K562 (cell line): ENCODE results near the gene HACD1. TPM values are rescaled to one million over a fixed set of nuclear protein-coding genes. Genes with fewer than 3 reads are reported as not detected.
A peak's percentile ranks its signal among the peaks of the same experiment; 100 is the strongest.

Experiments
- CBFA2T2 ChIP-seq: fragments of 450-650 bp; conservative IDR thresholded peaks from 2 replicates; pipeline ENCODE4 v1.6.1; 2017; ENCODE audit warnings: mild to moderate bottlenecking
- CEBPG ChIP-seq, 3 experiments: fragments of 200-800 bp in 1 of 3; sonication (Bioruptor generic) in 1 of 3; sonication (generic) in 1 of 3; formaldehyde crosslinking in 1 of 3; IDR thresholded peaks in 2 of 3; conservative IDR thresholded peaks in 1 of 3; 2 replicates each; pipeline versions ENCODE4 v1.6.1 to v1.8.0; 2016 to 2022; ENCODE audit warnings: missing compliant biosample characterization in 2 of 3, missing genetic modification characterization in 2 of 3, mild to moderate bottlenecking in 1 of 3, missing genetic modification reagents in 1 of 3
- EP300 ChIP-seq: IDR thresholded peaks from 2 replicates; pipeline ENCODE4 v1.6.1; 2012; ENCODE audit warnings: low read length, improper control_type of control experiment
- FOSL1 ChIP-seq: fragments of 200-800 bp; sonication (Bioruptor generic); conservative IDR thresholded peaks from 2 replicates; pipeline ENCODE4 v1.6.1; 2016; ENCODE audit warnings: missing genetic modification characterization, missing compliant biosample characterization
- HDAC3 ChIP-seq: fragments of 450-650 bp; IDR thresholded peaks from 2 replicates; pipeline ENCODE4 v1.6.1; 2018; ENCODE audit warnings: borderline replicate concordance, mild to moderate bottlenecking, moderate library complexity; ENCODE audit not compliant: partially characterized antibody
- JUNB ChIP-seq: fragments of 450-650 bp; formaldehyde crosslinking; conservative IDR thresholded peaks from 2 replicates; pipeline ENCODE4 v1.4.0; 2020; ENCODE audit warnings: mild to moderate bottlenecking
- LCOR ChIP-seq: sonication (generic); formaldehyde crosslinking; IDR thresholded peaks from 2 replicates; pipeline ENCODE4 v1.8.0; 2022; ENCODE audit warnings: mild to moderate bottlenecking, missing genetic modification reagents
- MAZ ChIP-seq, 2 experiments: fragments of 450-650 bp in 1 of 2; sonication (generic) in 1 of 2; formaldehyde crosslinking; IDR thresholded peaks in 1 of 2; conservative IDR thresholded peaks in 1 of 2; 2 replicates each; pipeline versions ENCODE4 v1.4.0 to v1.5.0; 2020; ENCODE audit warnings: mild to moderate bottlenecking in 1 of 2, missing genetic modification reagents in 1 of 2
- NCOA6 ChIP-seq: fragments of 450-650 bp; IDR thresholded peaks from 2 replicates; pipeline ENCODE4 v1.6.1; 2017; ENCODE audit warnings: mild to moderate bottlenecking
- NRF1 ChIP-seq, 2 experiments: fragments of 450-650 bp; IDR thresholded peaks in 1 of 2; conservative IDR thresholded peaks in 1 of 2; 2 replicates each; pipeline ENCODE4 v1.6.1; 2014; ENCODE audit warnings: mild to moderate bottlenecking in 2 of 2
- PCBP2 ChIP-seq: fragments of 200-400 bp; formaldehyde crosslinking; IDR thresholded peaks from 2 replicates; pipeline ENCODE4 v1.6.1; 2018; ENCODE audit warnings: low read length, low read depth, mild to moderate bottlenecking, moderate library complexity; ENCODE audit not compliant: poor library complexity, severe bottlenecking
- RAD51 ChIP-seq: fragments of 450-650 bp; IDR thresholded peaks from 2 replicates; pipeline ENCODE4 v1.7.1; 2016; ENCODE audit warnings: low read depth, mild to moderate bottlenecking, borderline replicate concordance
- SIRT6 ChIP-seq: IDR thresholded peaks from one replicate; pipeline ENCODE4 v1.6.1; 2012; ENCODE audit warnings: low read depth, mild to moderate bottlenecking, control low read depth, inconsistent platforms, low read length, moderate library complexity
- SMARCA4 ChIP-seq: fragments of 450-650 bp; IDR thresholded peaks from 2 replicates; pipeline ENCODE4 v1.6.1; 2016
- SMARCA5 ChIP-seq: fragments of 450-650 bp; IDR thresholded peaks from 2 replicates; pipeline ENCODE4 v1.6.1; 2016
- SMARCC2 ChIP-seq: fragments of 450-650 bp; IDR thresholded peaks from 2 replicates; pipeline ENCODE4 v1.6.1; 2017; ENCODE audit warnings: antibody characterized with exemption, moderate library complexity, mild to moderate bottlenecking, low read depth
- ZEB2 ChIP-seq: fragments of 450-650 bp; IDR thresholded peaks from 2 replicates; pipeline ENCODE4 v1.6.1; 2016
- ZFP36 ChIP-seq: fragments of 150-350 bp; IDR thresholded peaks from 2 replicates; pipeline ENCODE4 v1.6.1; 2018; ENCODE audit warnings: low read length, low read depth; ENCODE audit not compliant: partially characterized antibody
- ZNF12 ChIP-seq: sonication (generic); formaldehyde crosslinking; IDR thresholded peaks from 2 replicates; pipeline ENCODE4 v1.4.0; 2020; ENCODE audit warnings: mild to moderate bottlenecking, missing genetic modification reagents
- polyA plus RNA-seq, 8 experiments: library from polyadenylated mRNA; depleted of rRNA in 4 of 8; stranded (reverse) in 5 of 8; unstranded in 3 of 8; fragments of >200 nt; fragmentation: Nextera tagmentation in 2 of 8; fragmentation: Illumina TruSeq in 1 of 8; extraction: Ambion mirVana in 2 of 8; extraction: Trizol in 1 of 8; gene quantifications; 2 replicates each; pipeline versions ENCODE4 v1.2.1 to v1.2.3, GENCODE V29; 2011 to 2014; ENCODE audit warnings: inconsistent platforms in 1 of 8, missing spikeins in 1 of 8
- total RNA-seq, 7 experiments: library from RNA; depleted of rRNA in 6 of 7; stranded (reverse); fragments of >200 nt in 6 of 7; fragmentation: Illumina TruSeq in 2 of 7; extraction: Trizol in 2 of 7; gene quantifications; 2 replicates each; pipeline versions ENCODE4 v1.2.1 to v1.2.3, GENCODE V29; 2011 to 2021; ENCODE audit warnings: low replicate concordance in 1 of 7
- TF ChIP-seq, protein P1 (sequence below), 2 experiments: fragments of 450-650 bp; IDR thresholded peaks; 2 replicates each; pipeline ENCODE4 v1.6.1; 2016
- TF ChIP-seq, protein P2 (sequence below): fragments of 200-800 bp; sonication (Bioruptor generic); IDR thresholded peaks from 2 replicates; pipeline ENCODE4 v1.6.1; 2017; ENCODE audit warnings: missing genetic modification characterization, missing compliant biosample characterization
- TF ChIP-seq, protein P3 (sequence below): fragments of 450-650 bp; IDR thresholded peaks from 2 replicates; pipeline ENCODE4 v1.6.1; 2016; ENCODE audit warnings: antibody characterized with exemption
- TF ChIP-seq, protein P4 (sequence below): fragments of 450-650 bp; IDR thresholded peaks from 2 replicates; pipeline ENCODE4 v1.6.1; 2017; ENCODE audit warnings: antibody characterized with exemption

The HACD1 gene
- total and polyA plus RNA-seq, 9 of the 15 experiments (the other 6 are each of a cell fraction or from before 2014, with no cell fraction given) = 0.99 to 4.5 (median 2.4) TPM

DNA sequence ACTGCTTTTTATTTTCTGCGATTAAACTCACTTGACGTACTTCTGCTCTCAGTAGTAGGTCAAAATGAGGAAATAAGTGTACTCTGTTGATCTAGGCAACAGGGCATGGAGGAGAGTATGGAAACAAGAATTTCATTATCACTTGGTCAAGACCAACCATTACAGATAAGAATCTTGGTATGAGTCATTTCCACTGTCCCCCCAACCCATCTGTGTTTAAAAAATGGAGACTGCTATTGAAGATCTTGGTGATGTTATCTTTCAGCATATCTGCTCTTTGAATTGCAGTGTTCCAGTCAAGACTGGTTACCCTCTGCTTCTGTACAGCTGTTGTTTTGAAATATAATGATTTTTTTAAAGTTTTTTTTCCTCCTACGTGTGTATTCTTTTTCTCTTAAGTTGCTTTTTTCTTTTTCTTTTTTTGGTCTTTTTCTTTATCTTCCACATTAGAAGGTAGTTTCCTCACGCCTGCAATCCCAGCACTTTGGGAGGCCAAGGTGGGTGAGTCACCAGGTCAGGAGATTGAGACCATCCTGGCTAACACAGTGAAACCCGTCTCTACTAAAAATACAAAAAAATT, 38.5 kb upstream of the HACD1 start (continued):
- peak; percentile 95 for TF ChIP-seq SMARCA4
- TF ChIP-seq SMARCA5 = peak; percentile 17; the same call in 1 of the 2 replicates
- no peak for TF ChIP-seq CEBPG (CRISPR knock-in tag; IDR thresholded peaks at IDR 0.05)
- TF ChIP-seq CEBPG (tag; conservative IDR thresholded peaks at IDR 0.05 in 1 of 2, IDR thresholded peaks at IDR 0.05 in 1 of 2) = peak in 1 of 2 experiments; percentile 21; a peak in 1 of 4 replicates
- peak; percentile 64 for TF ChIP-seq ZFP36
- TF ChIP-seq NCOA6 = no peak
- peak; percentile 65 for TF ChIP-seq EP300
- TF ChIP-seq SIRT6 = no peak
- TF ChIP-seq, protein P1, sequence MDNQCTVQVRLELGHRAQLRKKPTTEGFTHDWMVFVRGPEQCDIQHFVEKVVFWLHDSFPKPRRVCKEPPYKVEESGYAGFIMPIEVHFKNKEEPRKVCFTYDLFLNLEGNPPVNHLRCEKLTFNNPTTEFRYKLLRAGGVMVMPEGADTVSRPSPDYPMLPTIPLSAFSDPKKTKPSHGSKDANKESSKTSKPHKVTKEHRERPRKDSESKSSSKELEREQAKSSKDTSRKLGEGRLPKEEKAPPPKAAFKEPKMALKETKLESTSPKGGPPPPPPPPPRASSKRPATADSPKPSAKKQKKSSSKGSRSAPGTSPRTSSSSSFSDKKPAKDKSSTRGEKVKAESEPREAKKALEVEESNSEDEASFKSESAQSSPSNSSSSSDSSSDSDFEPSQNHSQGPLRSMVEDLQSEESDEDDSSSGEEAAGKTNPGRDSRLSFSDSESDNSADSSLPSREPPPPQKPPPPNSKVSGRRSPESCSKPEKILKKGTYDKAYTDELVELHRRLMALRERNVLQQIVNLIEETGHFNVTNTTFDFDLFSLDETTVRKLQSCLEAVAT (IDR thresholded peaks at IDR 0.05) = peak in 1 of 2 experiments; percentile 49; a peak in 1 of 4 replicates
- peak; percentile 18 for TF ChIP-seq HDAC3
- peak; percentile 55; the same call in 1 of the 2 replicates for TF ChIP-seq CBFA2T2
- TF ChIP-seq, protein P2, sequence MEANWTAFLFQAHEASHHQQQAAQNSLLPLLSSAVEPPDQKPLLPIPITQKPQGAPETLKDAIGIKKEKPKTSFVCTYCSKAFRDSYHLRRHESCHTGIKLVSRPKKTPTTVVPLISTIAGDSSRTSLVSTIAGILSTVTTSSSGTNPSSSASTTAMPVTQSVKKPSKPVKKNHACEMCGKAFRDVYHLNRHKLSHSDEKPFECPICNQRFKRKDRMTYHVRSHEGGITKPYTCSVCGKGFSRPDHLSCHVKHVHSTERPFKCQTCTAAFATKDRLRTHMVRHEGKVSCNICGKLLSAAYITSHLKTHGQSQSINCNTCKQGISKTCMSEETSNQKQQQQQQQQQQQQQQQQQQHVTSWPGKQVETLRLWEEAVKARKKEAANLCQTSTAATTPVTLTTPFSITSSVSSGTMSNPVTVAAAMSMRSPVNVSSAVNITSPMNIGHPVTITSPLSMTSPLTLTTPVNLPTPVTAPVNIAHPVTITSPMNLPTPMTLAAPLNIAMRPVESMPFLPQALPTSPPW (CRISPR knock-in tag) = peak; percentile 49; the same call in 1 of the 2 replicates
- TF ChIP-seq LCOR (CRISPR knock-in tag) = no peak
- TF ChIP-seq RAD51 = no peak
- TF ChIP-seq NRF1 (conservative IDR thresholded peaks at IDR 0.05 in 1 of 2, IDR thresholded peaks at IDR 0.05 in 1 of 2) = no peak
- peak; percentile 88 for TF ChIP-seq SMARCC2
- TF ChIP-seq, protein P3, sequence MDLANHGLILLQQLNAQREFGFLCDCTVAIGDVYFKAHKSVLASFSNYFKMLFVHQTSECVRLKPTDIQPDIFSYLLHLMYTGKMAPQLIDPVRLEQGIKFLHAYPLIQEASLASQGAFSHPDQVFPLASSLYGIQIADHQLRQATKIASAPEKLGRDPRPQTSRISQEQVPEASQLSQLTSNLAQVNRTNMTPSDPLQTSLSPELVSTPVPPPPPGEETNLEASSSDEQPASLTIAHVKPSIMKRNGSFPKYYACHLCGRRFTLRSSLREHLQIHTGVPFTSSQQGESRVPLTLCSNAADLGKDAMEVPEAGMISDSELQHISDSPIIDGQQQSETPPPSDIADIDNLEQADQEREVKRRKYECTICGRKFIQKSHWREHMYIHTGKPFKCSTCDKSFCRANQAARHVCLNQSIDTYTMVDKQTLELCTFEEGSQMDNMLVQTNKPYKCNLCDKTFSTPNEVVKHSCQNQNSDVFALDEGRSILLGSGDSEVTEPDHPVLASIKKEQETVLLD = peak; percentile 23; the same call in 1 of the 2 replicates
- TF ChIP-seq, protein P4, sequence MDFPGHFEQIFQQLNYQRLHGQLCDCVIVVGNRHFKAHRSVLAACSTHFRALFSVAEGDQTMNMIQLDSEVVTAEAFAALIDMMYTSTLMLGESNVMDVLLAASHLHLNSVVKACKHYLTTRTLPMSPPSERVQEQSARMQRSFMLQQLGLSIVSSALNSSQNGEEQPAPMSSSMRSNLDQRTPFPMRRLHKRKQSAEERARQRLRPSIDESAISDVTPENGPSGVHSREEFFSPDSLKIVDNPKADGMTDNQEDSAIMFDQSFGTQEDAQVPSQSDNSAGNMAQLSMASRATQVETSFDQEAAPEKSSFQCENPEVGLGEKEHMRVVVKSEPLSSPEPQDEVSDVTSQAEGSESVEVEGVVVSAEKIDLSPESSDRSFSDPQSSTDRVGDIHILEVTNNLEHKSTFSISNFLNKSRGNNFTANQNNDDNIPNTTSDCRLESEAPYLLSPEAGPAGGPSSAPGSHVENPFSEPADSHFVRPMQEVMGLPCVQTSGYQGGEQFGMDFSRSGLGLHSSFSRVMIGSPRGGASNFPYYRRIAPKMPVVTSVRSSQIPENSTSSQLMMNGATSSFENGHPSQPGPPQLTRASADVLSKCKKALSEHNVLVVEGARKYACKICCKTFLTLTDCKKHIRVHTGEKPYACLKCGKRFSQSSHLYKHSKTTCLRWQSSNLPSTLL = no peak
- no peak for TF ChIP-seq ZNF12 (CRISPR knock-in tag)
- peak; percentile 75 for TF ChIP-seq JUNB (CRISPR knock-in tag)
- TF ChIP-seq MAZ (CRISPR knock-in tag; conservative IDR thresholded peaks at IDR 0.05 in 1 of 2, IDR thresholded peaks at IDR 0.05 in 1 of 2) = 0 out of 4 replicates have a peak, but pooled peaks of 1 of the 2 experiments have one; percentile 19
- TF ChIP-seq FOSL1 (tag) = peak; percentile 97
- TF ChIP-seq ZEB2 = peak; percentile 77; the same call in 1 of the 2 replicates
- no peak for TF ChIP-seq PCBP2
